HCT116 (cell line): Measurements from ENCODE around the gene ERC1. TPM values are rescaled to one million over a fixed set of nuclear protein-coding genes. Genes with fewer than 3 reads are reported as not detected.

Experiments used
- ATAC-seq: fragments of 200-7000 bp; cut with Tn5 transposase; 2 replicates; pipeline ENCODE4 v1.9.1; 2020; ENCODE audit warnings: mild to moderate bottlenecking, moderate library complexity
- BruUV-seq: library from RNA; stranded (reverse); fragments of 400-500 nt; replicated peaks from 2 replicates; lab custom pipeline; 2021; lab: Mats Ljungman, UMichigan
- CTCF ChIA-PET: fragments of 300-600 bp; sonication (Branson Sonifier 250); formaldehyde crosslinking; loops from one replicate; lab custom pipeline; 2021; ENCODE audit warnings: antibody characterized with exemption; lab: Charles Lee
- POLR2A ChIA-PET: fragments of 300-600, 350-600 bp; sonication (Branson Sonifier 250); formaldehyde crosslinking; loops from one replicate; lab custom pipeline; 2021; ENCODE audit warnings: antibody characterized with exemption; lab: Charles Lee
- RAD21 ChIA-PET, 2 experiments: fragments of 300-600 bp; sonication (Branson Sonifier 250); formaldehyde crosslinking; loops; one replicate each; lab custom pipeline; 2023; ENCODE audit warnings: low total read pairs in 2 of 2; ENCODE audit not compliant: uncharacterized antibody in 2 of 2, unreplicated experiment in 2 of 2, low non-redundant PET in 1 of 2; lab: Charles Lee
- DNase-seq: peaks from one replicate; pipeline ENCODE4 v3.0.0-alpha.2; 2010; ENCODE audit warnings: low read depth, low spot score
- H2AFZ ChIP-seq: fragments of 200-600 bp; shearing (Covaris generic), sonication (generic); 2 replicates; pipeline ENCODE4 v1.6.1; 2017; ENCODE audit warnings: low read depth, mixed run types, mixed read lengths, antibody characterized with exemption, low read length; ENCODE audit not compliant: poor library complexity, severe bottlenecking
- H3K27ac ChIP-seq: 2 replicates; pipeline ENCODE4 v1.5.1; 2012; ENCODE audit warnings: low read depth, low read length
- H3K27me3 ChIP-seq: fragments of 200-600 bp; sonication (generic); 2 replicates; pipeline ENCODE4 v1.6.1; 2016; ENCODE audit warnings: mixed run types, low read length, mixed read lengths; ENCODE audit not compliant: insufficient read depth
- H3K36me3 ChIP-seq, 2 experiments: fragments of 200-500 bp in 1 of 2; fragments of 200-600 bp in 1 of 2; sonication (Bioruptor generic) in 1 of 2; sonication (generic) in 1 of 2; 2 replicates each; pipeline versions ENCODE4 v1.5.1 to v1.6.1; 2014 to 2016; ENCODE audit warnings: low read length in 2 of 2, inconsistent platforms in 1 of 2, mixed read lengths in 1 of 2, mixed run types in 1 of 2; ENCODE audit not compliant: insufficient read depth in 2 of 2, control insufficient read depth in 1 of 2
- H3K4me1 ChIP-seq, 2 experiments: fragments of 200-600 bp in 1 of 2; sonication (generic) in 1 of 2; 2 replicates each; pipeline versions ENCODE4 v1.5.1 to v1.6.1; 2012 to 2017; ENCODE audit warnings: low read length in 2 of 2, inconsistent platforms in 1 of 2, mild to moderate bottlenecking in 1 of 2, mixed read lengths in 1 of 2, mixed run types in 1 of 2, moderate library complexity in 1 of 2; ENCODE audit not compliant: insufficient read depth in 2 of 2, control insufficient read depth in 1 of 2
- H3K4me2 ChIP-seq: fragments of 200-600 bp; sonication (generic); 2 replicates; pipeline ENCODE4 v1.6.1; 2017; ENCODE audit warnings: mixed run types, low read length, mixed read lengths
- H3K4me3 ChIP-seq, 2 experiments: fragments of 200-600 bp in 1 of 2; sonication (generic) in 1 of 2; replicated peaks in 1 of 2; 2 replicates each; pipeline ENCODE4 v1.5.1; 2011 to 2016; ENCODE audit warnings: low read length in 2 of 2, control low read depth in 1 of 2, low read depth in 1 of 2, mild to moderate bottlenecking in 1 of 2, mixed read lengths in 1 of 2, mixed run types in 1 of 2
- H3K79me2 ChIP-seq: fragments of 200-600 bp; sonication (generic); 2 replicates; pipeline ENCODE4 v1.6.1; 2017; ENCODE audit warnings: mild to moderate bottlenecking, mixed run types, low read length, moderate library complexity, mixed read lengths; ENCODE audit not compliant: insufficient read depth
- H3K9ac ChIP-seq: fragments of 200-600 bp; sonication (generic); 2 replicates; pipeline ENCODE4 v1.6.1; 2016; ENCODE audit warnings: low read length, mixed read lengths
- H3K9me2 ChIP-seq: fragments of 200-600 bp; sonication (generic), shearing (Covaris generic); 2 replicates; pipeline ENCODE4 v1.6.1; 2017; ENCODE audit warnings: mixed run types, mild to moderate bottlenecking, moderate library complexity; ENCODE audit not compliant: insufficient read depth
- H3K9me3 ChIP-seq, 2 experiments: fragments of 200-500 bp in 1 of 2; fragments of 200-600 bp in 1 of 2; sonication (Bioruptor generic) in 1 of 2; sonication (generic) in 1 of 2; 2 replicates each; pipeline ENCODE4 v1.6.1; 2014 to 2017; ENCODE audit warnings: low read length in 2 of 2, mixed read lengths in 2 of 2, inconsistent platforms in 1 of 2, low read depth in 1 of 2, mild to moderate bottlenecking in 1 of 2, mixed run types in 1 of 2, moderate library complexity in 1 of 2; ENCODE audit not compliant: control insufficient read depth in 1 of 2, insufficient read depth in 1 of 2
- H4K20me1 ChIP-seq: fragments of 200-600 bp; sonication (generic), shearing (Covaris generic); 2 replicates; pipeline ENCODE4 v1.6.1; 2017; ENCODE audit warnings: mixed run types, mild to moderate bottlenecking, moderate library complexity; ENCODE audit not compliant: insufficient read depth
- CEBPB ChIP-seq: IDR thresholded peaks from 2 replicates; pipeline ENCODE4 v1.6.1; 2012; ENCODE audit warnings: low read depth
- CTCF ChIP-seq, 3 experiments: fragments of 200-600 bp in 1 of 3; sonication (generic) in 1 of 3; IDR thresholded peaks in 2 of 3; conservative IDR thresholded peaks in 1 of 3; 2 replicates each; pipeline ENCODE4 v1.5.1; 2012 to 2017; ENCODE audit warnings: low read depth in 2 of 3, low read length in 2 of 3, antibody characterized with exemption in 1 of 3, borderline replicate concordance in 1 of 3, control low read depth in 1 of 3, mild to moderate bottlenecking in 1 of 3, mixed read lengths in 1 of 3, mixed run types in 1 of 3, moderate library complexity in 1 of 3; ENCODE audit not compliant: insufficient read depth in 1 of 3
- FOSL1 ChIP-seq: IDR thresholded peaks from 2 replicates; pipeline ENCODE4 v1.6.1; 2012; ENCODE audit warnings: low read depth
- MAX ChIP-seq: IDR thresholded peaks from 2 replicates; pipeline ENCODE4 v1.6.1; 2012
- RAD21 ChIP-seq: IDR thresholded peaks from 2 replicates; pipeline ENCODE4 v1.6.1; 2012; ENCODE audit warnings: low read depth, mild to moderate bottlenecking
- SRF ChIP-seq: IDR thresholded peaks from 2 replicates; pipeline ENCODE4 v1.6.1; 2012; ENCODE audit warnings: low read depth
- ZFX ChIP-seq: fragments of 450-650 bp; IDR thresholded peaks from 2 replicates; pipeline ENCODE4 v1.6.1; 2017
- intact Hi-C: fragments of 100-400 bp; cut with micrococcal nuclease; formaldehyde crosslinking; loops from 2 replicates; pipeline ENCODE4 v1.10.0; 2022
- total RNA-seq: library from RNA; stranded (reverse); gene quantifications from one replicate; pipeline ENCODE4 v1.2.1, GENCODE V29; 2021; ENCODE audit not compliant: unreplicated experiment
- TF ChIP-seq, protein P1 (sequence below): IDR thresholded peaks from 2 replicates; pipeline ENCODE4 v1.6.1; 2011; ENCODE audit warnings: mild to moderate bottlenecking, low read length, moderate library complexity; ENCODE audit not compliant: insufficient replicate concordance; ENCODE audit errors: extremely low read depth

The ERC1 gene
- total RNA-seq, 1 experiment from 2014 or later: 41.9 TPM

DNA sequence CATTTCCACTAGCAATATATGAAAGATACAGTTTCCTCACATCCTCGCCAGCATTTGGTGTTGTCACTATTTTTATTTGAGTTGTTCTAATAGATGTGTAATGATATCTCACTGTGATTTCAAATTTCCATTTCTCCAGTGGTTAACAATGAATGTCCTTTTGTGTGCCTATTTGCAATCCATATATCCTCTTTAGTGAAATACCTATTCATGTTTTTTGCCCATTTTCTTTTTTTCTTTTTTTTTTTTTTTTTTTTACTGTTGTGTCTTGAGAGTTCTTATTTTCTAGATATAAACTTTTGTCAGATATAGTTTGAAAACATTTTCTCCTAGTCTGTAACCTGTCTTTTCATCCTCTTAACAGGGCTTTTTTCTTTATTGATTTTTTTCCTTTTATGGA, 524.4 kb downstream of the ERC1 start:
- ATAC-seq (no peak), DNase-seq (no peak)
- no peaks in the 10 kb centered on the region for H3K79me2 ChIP-seq
- TF ChIP-seq FOSL1: no peak
- no peak for TF ChIP-seq MAX
- TF ChIP-seq, protein P1, sequence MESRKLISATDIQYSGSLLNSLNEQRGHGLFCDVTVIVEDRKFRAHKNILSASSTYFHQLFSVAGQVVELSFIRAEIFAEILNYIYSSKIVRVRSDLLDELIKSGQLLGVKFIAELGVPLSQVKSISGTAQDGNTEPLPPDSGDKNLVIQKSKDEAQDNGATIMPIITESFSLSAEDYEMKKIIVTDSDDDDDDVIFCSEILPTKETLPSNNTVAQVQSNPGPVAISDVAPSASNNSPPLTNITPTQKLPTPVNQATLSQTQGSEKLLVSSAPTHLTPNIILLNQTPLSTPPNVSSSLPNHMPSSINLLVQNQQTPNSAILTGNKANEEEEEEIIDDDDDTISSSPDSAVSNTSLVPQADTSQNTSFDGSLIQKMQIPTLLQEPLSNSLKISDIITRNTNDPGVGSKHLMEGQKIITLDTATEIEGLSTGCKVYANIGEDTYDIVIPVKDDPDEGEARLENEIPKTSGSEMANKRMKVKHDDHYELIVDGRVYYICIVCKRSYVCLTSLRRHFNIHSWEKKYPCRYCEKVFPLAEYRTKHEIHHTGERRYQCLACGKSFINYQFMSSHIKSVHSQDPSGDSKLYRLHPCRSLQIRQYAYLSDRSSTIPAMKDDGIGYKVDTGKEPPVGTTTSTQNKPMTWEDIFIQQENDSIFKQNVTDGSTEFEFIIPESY: no peak
- no peak for TF ChIP-seq CEBPB
- TF ChIP-seq SRF: no peak
- TF ChIP-seq ZFX: no peak
- no peaks in the 10 kb centered on the region for H3K9me2 ChIP-seq
- no TSS peak for BruUV-seq
- CTCF ChIA-PET: no interaction called here
- H3K27me3 ChIP-seq: peaks cover 10% of the 10 kb centered on the region; the same call in 1 of the 2 replicates
- H3K36me3 ChIP-seq: no peaks in the 10 kb centered on the region
- RAD21 ChIA-PET: no interaction called here
- H3K4me1 ChIP-seq: peaks cover 16 to 18% of the 10 kb centered on the region in 2 experiments
- H3K27ac ChIP-seq: no peak overlapping the region
- no peaks in the 10 kb centered on the region for H4K20me1 ChIP-seq
- H3K9ac ChIP-seq: no peak overlapping the region
- POLR2A ChIA-PET: no interaction called here
- H3K4me3 ChIP-seq: no peak overlapping the region
- H2AFZ ChIP-seq: no peak overlapping the region
- H3K9me3 ChIP-seq: peaks cover 0 to 3% of the 10 kb centered on the region in 2 experiments; a peak in 1 of 4 replicates
- intact Hi-C loops: no loop called here
- H3K4me2 ChIP-seq: no peak overlapping the region

- CTCF ChIA-PET: interaction anchor here (0.6 to 1.5 kb wide), 3 partner anchors 66 to 399 kb away, joined by 3 read pairs; no protein-coding TSS in a partner anchor
Observed at GRCh38 chr12:1517007-1517406, 526.0 kb downstream of the ERC1 start.

More at GRCh38 chr12:1517007-1517406, 526.0 kb downstream of the ERC1 start:
- no peaks in the 10 kb centered on the region for H3K36me3 ChIP-seq
- no peak for ATAC-seq
- no peak overlapping the region for H3K27ac ChIP-seq
- no peaks in the 10 kb centered on the region for H3K9me2 ChIP-seq
- BruUV-seq: no TSS peak
- peaks cover 0 to 3% of the 10 kb centered on the region in 2 experiments; a peak in 1 of 4 replicates for H3K9me3 ChIP-seq
- H4K20me1 ChIP-seq: no peaks in the 10 kb centered on the region
- TF ChIP-seq RAD21 (peak; percentile 43; the same call in 1 of the 2 replicates), MAX (no peak), CTCF (IDR thresholded peaks at IDR 0.05 in 2 of 3, conservative IDR thresholded peaks at IDR 0.05 in 1 of 3; ENCODE audit: borderline replicate concordance in 1 of 3, insufficient read depth in 1 of 3, low read depth in 2 of 3, low read length in 2 of 3) (peak; percentile 14 to 73 (median 71); a peak in 4 of 6 replicates)
- TF ChIP-seq, all 23 proteins: peak for 2
- H3K27me3 ChIP-seq: peaks cover 10% of the 10 kb centered on the region; the same call in 1 of the 2 replicates
- H3K4me2 ChIP-seq: no peak overlapping the region
- ChIA-PET RAD21 (interaction anchor here in 1 of 2 experiments (0.9 kb wide), 1 partner anchor 66 kb away, joined by 6 read pairs; no protein-coding TSS in a partner anchor), POLR2A (no interaction called here)
- H3K9ac ChIP-seq: no peak overlapping the region
- no peak overlapping the region for H2AFZ ChIP-seq
- no peak overlapping the region for H3K4me3 ChIP-seq
- DNase-seq: no peak
- H3K79me2 ChIP-seq: no peaks in the 10 kb centered on the region
- intact Hi-C loops: no loop called here
- peaks cover 16 to 18% of the 10 kb centered on the region in 2 experiments for H3K4me1 ChIP-seq
